Dendritic cell treated with granulocyte-macrophage colony-stimulating factor and Interleukin-4, amounts not matched to agents 40 ng/mL and 50 ng/mL, for 4 days (primary cell): ENCODE data around the gene ME1.
"Not testable (repeated sequence)": the region's sequence is repeated elsewhere in the genome, so short reads cannot be mapped to it uniquely, and the experiment has no call there.

Experiments used
- H3K27ac Mint-ChIP-seq: one replicate; pipeline ENCODE4 v1.8.0; 2022; ENCODE audit warnings: mild to moderate bottlenecking, mixed read lengths
- H3K27me3 Mint-ChIP-seq: one replicate; pipeline ENCODE4 v1.8.0; 2022; ENCODE audit warnings: mild to moderate bottlenecking, mixed read lengths
- H3K36me3 Mint-ChIP-seq: one replicate; pipeline ENCODE4 v1.8.0; 2022; ENCODE audit warnings: low read depth, mixed read lengths
- H3K4me1 Mint-ChIP-seq: one replicate; pipeline ENCODE4 v1.8.0; 2022; ENCODE audit warnings: low read depth, mixed read lengths
- H3K4me3 Mint-ChIP-seq: one replicate; pipeline ENCODE4 v1.8.0; 2022; ENCODE audit warnings: mild to moderate bottlenecking, moderate library complexity, mixed read lengths
- H3K9me3 Mint-ChIP-seq: one replicate; pipeline ENCODE4 v1.8.0; 2022; ENCODE audit warnings: mixed read lengths
- intact Hi-C: fragments of 100-400 bp; cut with micrococcal nuclease; formaldehyde crosslinking; loops from one replicate; pipeline ENCODE4 v1.15.0; 2022

The ME1 gene

DNA sequence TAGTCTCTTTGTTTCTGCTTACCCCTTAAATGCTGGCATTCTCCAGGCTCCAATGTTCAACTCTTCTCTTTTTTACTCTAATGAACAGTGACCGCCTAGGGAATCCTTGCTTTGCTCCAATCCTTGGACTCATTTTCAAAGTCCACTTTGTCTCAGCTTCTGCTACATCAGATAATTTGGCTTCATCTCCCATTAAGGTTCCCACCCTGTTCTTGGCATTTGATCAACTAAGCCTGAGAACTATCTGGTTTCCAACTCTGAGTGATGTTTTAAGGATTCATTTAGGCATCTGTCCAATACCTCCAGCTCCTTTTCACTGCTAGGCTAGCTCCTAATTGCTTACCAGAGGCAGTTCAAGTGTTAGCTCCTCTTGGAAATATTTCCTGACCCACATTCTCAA is 64.9 kb downstream of the ME1 start:
- no peaks in the 10 kb centered on the region for H3K9me3 Mint-ChIP-seq
- no peaks in the 10 kb centered on the region for H3K4me1 Mint-ChIP-seq
- H3K4me3 Mint-ChIP-seq: no peak overlapping the region
- intact Hi-C loops: no loop called here
- H3K27me3 Mint-ChIP-seq: no peaks in the 10 kb centered on the region
- H3K36me3 Mint-ChIP-seq: peaks cover 6% of the 10 kb centered on the region
- no peak overlapping the region for H3K27ac Mint-ChIP-seq

GRCh38 chr6:83362349-83362748 is 68.5 kb downstream of the ME1 start:
- H3K4me3 Mint-ChIP-seq, intact Hi-C loops, H3K27me3 Mint-ChIP-seq, H3K4me1 Mint-ChIP-seq, H3K36me3 Mint-ChIP-seq, H3K27ac Mint-ChIP-seq: not testable (repeated sequence)
- H3K9me3 Mint-ChIP-seq: peaks cover 11% of the 10 kb centered on the region

GRCh38 chr6:83359638-83360037 is 71.2 kb downstream of the ME1 start:
- H3K27ac Mint-ChIP-seq: no peak overlapping the region
- peaks cover 11% of the 10 kb centered on the region for H3K9me3 Mint-ChIP-seq
- H3K4me3 Mint-ChIP-seq: no peak overlapping the region
- intact Hi-C loops: no loop called here
- no peaks in the 10 kb centered on the region for H3K4me1 Mint-ChIP-seq
- peaks cover 6% of the 10 kb centered on the region for H3K36me3 Mint-ChIP-seq
- no peaks in the 10 kb centered on the region for H3K27me3 Mint-ChIP-seq

- H3K27me3 Mint-ChIP-seq: no peaks in the 10 kb centered on the region
- H3K4me1 Mint-ChIP-seq: no peaks in the 10 kb centered on the region
- intact Hi-C loops: no loop called here
Observed at GRCh38 chr6:83354747-83355146, 76.1 kb downstream of the ME1 start.

GRCh38 chr6:83352424-83353061 is 78.3 kb downstream of the ME1 start:
- Mint-ChIP-seq H3K4me3 (no peak overlapping the region), H3K9me3 (no peaks in the 10 kb centered on the region), H3K27me3 (no peaks in the 10 kb centered on the region), H3K36me3 (no peaks in the 10 kb centered on the region), H3K4me1 (no peaks in the 10 kb centered on the region), H3K27ac (no peak overlapping the region)
- intact Hi-C loops: no loop called here

More at GRCh38 chr6:83354747-83355146, 76.1 kb downstream of the ME1 start:
- Mint-ChIP-seq H3K4me3 (no peak overlapping the region), H3K36me3 (no peaks in the 10 kb centered on the region), H3K9me3 (peaks cover 6% of the 10 kb centered on the region), H3K27ac (no peak overlapping the region)

DNA sequence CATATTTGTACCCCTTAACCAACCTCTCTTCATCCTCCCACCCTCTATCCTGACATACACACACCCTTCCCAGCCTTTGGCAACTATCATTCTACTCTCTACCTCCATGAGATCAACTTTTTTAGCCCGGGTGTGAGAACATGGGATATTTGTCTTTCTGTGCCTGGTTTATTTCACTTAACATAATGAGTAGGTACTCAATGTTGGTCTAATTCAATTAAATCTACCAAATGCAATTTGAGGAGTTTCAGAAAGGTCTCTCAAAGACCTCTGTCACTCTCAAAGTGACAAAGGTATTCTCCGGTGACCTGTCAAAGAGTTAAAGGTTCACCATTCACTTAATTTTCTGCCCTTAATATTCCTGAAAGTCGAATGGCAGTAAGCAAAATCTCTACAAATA is 87.7 kb downstream of the ME1 start:
- H3K27ac Mint-ChIP-seq: no peak overlapping the region
- intact Hi-C loops: no loop called here
- H3K4me3 Mint-ChIP-seq: no peak overlapping the region
- H3K9me3 Mint-ChIP-seq: peaks cover 7% of the 10 kb centered on the region
- H3K4me1 Mint-ChIP-seq: no peaks in the 10 kb centered on the region
- H3K27me3 Mint-ChIP-seq: no peaks in the 10 kb centered on the region
- peaks cover 26% of the 10 kb centered on the region for H3K36me3 Mint-ChIP-seq

DNA sequence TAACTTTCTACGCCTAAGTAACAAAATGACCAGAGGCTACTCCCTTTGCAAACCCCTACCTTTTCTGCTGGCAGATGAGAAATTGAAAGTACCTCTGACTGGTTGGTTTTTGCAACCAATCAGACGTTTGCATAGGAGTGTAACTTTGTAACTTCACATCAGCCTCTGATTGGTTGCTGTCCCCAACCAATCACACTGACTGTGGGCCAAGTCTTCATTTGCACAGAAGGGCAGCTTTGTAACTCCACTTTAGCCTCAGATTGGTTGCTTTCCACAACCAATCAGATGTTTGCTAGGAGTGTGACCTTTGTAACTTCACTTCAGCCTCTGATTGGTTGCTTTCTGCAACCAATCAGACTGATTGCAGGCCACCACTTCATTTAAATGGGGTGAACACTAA is 89.1 kb downstream of the ME1 start:
- peaks cover 7% of the 10 kb centered on the region for H3K9me3 Mint-ChIP-seq
- no peaks in the 10 kb centered on the region for H3K27me3 Mint-ChIP-seq
- H3K27ac Mint-ChIP-seq: no peak overlapping the region
- H3K4me3 Mint-ChIP-seq: no peak overlapping the region
- intact Hi-C loops: no loop called here
- H3K4me1 Mint-ChIP-seq: no peaks in the 10 kb centered on the region
- H3K36me3 Mint-ChIP-seq: peaks cover 26% of the 10 kb centered on the region

GRCh38 chr6:83333916-83334315 is 96.9 kb downstream of the ME1 start:
- H3K4me3 Mint-ChIP-seq, intact Hi-C loops, H3K27ac Mint-ChIP-seq, H3K4me1 Mint-ChIP-seq, H3K36me3 Mint-ChIP-seq, H3K9me3 Mint-ChIP-seq, H3K27me3 Mint-ChIP-seq: not testable (repeated sequence)

DNA sequence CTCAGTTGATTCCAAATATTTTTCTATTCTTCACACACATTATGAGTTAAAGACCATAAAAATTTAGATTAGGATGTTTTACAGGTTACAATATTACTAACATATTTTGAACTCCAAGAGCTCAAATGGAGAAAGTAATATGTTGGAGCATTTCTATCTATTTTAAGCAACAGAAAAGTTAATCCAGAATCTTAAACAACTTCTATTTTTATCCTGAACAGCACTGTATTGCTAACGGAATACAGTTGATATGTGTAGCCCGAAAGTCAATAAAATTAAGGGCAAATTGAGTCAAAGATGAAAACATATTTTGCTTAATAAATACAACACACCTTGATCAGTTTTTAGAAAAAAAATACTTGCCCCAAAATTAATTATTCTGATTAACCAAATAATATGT is 97.4 kb downstream of the ME1 start:
- Mint-ChIP-seq H3K9me3 (no peaks in the 10 kb centered on the region), H3K4me3 (no peak overlapping the region), H3K27ac (no peak overlapping the region), H3K36me3 (no peaks in the 10 kb centered on the region), H3K4me1 (no peaks in the 10 kb centered on the region), H3K27me3 (no peaks in the 10 kb centered on the region)
- intact Hi-C loops: no loop called here

GRCh38 chr6:83314693-83315092 is 116.2 kb downstream of the ME1 start:
- no peak overlapping the region for H3K27ac Mint-ChIP-seq
- H3K4me1 Mint-ChIP-seq: no peaks in the 10 kb centered on the region
- intact Hi-C loops: no loop called here
- H3K9me3 Mint-ChIP-seq: no peaks in the 10 kb centered on the region
- no peaks in the 10 kb centered on the region for H3K27me3 Mint-ChIP-seq
- H3K4me3 Mint-ChIP-seq: no peak overlapping the region
- H3K36me3 Mint-ChIP-seq: peaks cover 19% of the 10 kb centered on the region

- Mint-ChIP-seq H3K4me1 (no peaks in the 10 kb centered on the region), H3K27ac (no peak overlapping the region), H3K36me3 (peaks cover 19% of the 10 kb centered on the region), H3K27me3 (no peaks in the 10 kb centered on the region), H3K9me3 (no peaks in the 10 kb centered on the region), H3K4me3 (no peak overlapping the region)
- intact Hi-C loops: no loop called here
Observed at GRCh38 chr6:83313882-83314281, 117.0 kb downstream of the ME1 start.

DNA sequence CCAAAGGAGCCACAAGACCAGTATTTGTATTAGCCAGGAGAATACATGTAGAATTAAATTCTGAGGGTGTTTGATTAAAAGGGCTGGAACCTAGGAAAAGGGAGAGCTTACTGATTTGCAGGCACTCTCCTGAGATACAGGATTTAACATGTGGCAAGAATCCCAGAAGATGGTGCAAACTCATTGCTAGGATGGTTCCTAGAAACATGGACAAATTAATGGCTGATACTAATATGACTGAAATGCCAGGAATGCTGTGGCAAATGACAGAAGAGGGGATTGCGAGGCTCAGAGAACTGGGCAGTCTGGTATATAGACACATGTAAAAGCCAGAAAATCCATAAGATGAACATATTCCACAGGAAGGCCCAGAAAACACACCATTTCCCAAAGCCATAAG is 119.6 kb downstream of the ME1 start:
- peaks cover 19% of the 10 kb centered on the region for H3K36me3 Mint-ChIP-seq
- H3K9me3 Mint-ChIP-seq: no peaks in the 10 kb centered on the region
- intact Hi-C loops: no loop called here
- H3K27me3 Mint-ChIP-seq: no peaks in the 10 kb centered on the region
- no peak overlapping the region for H3K4me3 Mint-ChIP-seq
- H3K27ac Mint-ChIP-seq: no peak overlapping the region
- no peaks in the 10 kb centered on the region for H3K4me1 Mint-ChIP-seq

DNA sequence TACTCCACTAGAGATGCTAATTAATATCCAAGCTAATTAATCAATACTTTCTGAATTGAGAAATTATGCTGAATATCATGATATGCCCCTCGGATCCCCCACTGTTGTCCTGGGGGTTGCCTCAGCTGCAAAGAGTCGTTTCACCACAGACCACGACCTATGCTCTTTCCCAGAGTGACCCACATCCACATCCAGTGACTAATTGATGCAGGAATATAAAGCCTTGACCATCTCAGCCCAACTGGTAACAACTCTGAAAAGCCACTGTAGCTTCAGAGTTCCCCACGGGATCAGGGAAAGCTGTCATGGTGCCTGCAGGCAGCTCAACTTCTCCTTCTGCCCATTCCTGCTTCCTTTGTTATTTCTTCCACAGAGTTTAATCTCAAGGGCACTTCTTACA is 120.8 kb downstream of the ME1 start:
- intact Hi-C loops: no loop called here
- no peaks in the 10 kb centered on the region for H3K27me3 Mint-ChIP-seq
- no peaks in the 10 kb centered on the region for H3K9me3 Mint-ChIP-seq
- no peaks in the 10 kb centered on the region for H3K4me1 Mint-ChIP-seq
- H3K27ac Mint-ChIP-seq: no peak overlapping the region
- no peak overlapping the region for H3K4me3 Mint-ChIP-seq
- H3K36me3 Mint-ChIP-seq: peaks cover 19% of the 10 kb centered on the region

GRCh38 chr6:83309344-83309743 is 121.5 kb downstream of the ME1 start:
- no peaks in the 10 kb centered on the region for H3K4me1 Mint-ChIP-seq
- H3K4me3 Mint-ChIP-seq: no peak overlapping the region
- H3K27ac Mint-ChIP-seq: no peak overlapping the region
- H3K9me3 Mint-ChIP-seq: no peaks in the 10 kb centered on the region
- intact Hi-C loops: no loop called here
- H3K36me3 Mint-ChIP-seq: peaks cover 19% of the 10 kb centered on the region
- no peaks in the 10 kb centered on the region for H3K27me3 Mint-ChIP-seq

DNA sequence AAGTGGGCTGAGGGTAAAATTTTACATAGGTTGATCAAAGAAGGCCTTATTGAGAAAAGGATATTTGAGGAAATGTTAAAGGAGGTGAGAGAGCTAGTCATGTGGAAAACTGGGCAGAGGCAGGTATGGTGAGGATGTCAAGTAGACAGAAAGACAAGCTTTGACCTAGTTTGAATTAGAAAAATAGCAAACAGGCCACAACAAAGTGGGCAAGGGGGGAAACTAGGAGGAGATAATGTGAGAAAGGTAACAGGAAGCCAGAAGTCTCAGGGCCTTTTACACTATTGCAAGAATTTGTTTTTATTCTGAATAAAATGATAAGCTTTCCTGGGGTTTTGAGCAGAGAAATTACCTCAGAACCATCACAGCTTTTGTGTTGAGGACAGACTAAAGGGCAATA is 122.0 kb downstream of the ME1 start:
- Mint-ChIP-seq H3K4me1 (no peaks in the 10 kb centered on the region), H3K27ac (no peak overlapping the region), H3K36me3 (peaks cover 19% of the 10 kb centered on the region), H3K9me3 (no peaks in the 10 kb centered on the region), H3K27me3 (no peaks in the 10 kb centered on the region), H3K4me3 (no peak overlapping the region)
- intact Hi-C loops: no loop called here
